HT-29 (cell line): ENCODE measurements around the gene KATNIP. TPM values are rescaled to one million over a fixed set of nuclear protein-coding genes. Genes with fewer than 3 reads are reported as not detected.

Source experiments
- DNase-seq: peaks from one replicate; pipeline ENCODE4 v3.0.0-alpha.2; 2015; ENCODE audit warnings: low spot score
- total RNA-seq: library from RNA; depleted of rRNA; stranded (reverse); fragments of >200 nt; shearing (Covaris generic); gene quantifications from 2 replicates; pipeline ENCODE4 v1.2.3, GENCODE V29; 2014; rRNA removed

Gene KATNIP
- 18.8 and 25.2 TPM in 2 replicates for total RNA-seq

- DNase-seq: peak; percentile 99
Measured at GRCh38 chr16:27549746-27550581, at the start of gene KATNIP, which contains the start of gene GTF3C1. Gene KATNIP, plus strand, starts transcription at chr16:27550144. Its CDS starts 27 bp downstream, at chr16:27550171. Gene GTF3C1, minus strand, starts transcription at chr16:27549913. Its CDS starts 23 bp downstream, at chr16:27549890.

GRCh38 chr16:27500801-27501200 is 49.1 kb upstream of the KATNIP start:
- no peak for DNase-seq

- DNase-seq: no peak
Measured at GRCh38 chr16:27503662-27504061, 46.3 kb upstream of the KATNIP start.

- DNase-seq: no peak
Measured at GRCh38 chr16:27505297-27506236, 44.4 kb upstream of the KATNIP start.

- no peak for DNase-seq
Measured at GRCh38 chr16:27506771-27507170, 43.2 kb upstream of the KATNIP start.

GRCh38 chr16:27508476-27508875 is 41.5 kb upstream of the KATNIP start:
- no peak for DNase-seq

- no peak for DNase-seq
Measured at GRCh38 chr16:27511657-27512448, 38.1 kb upstream of the KATNIP start.

GRCh38 chr16:27514806-27515205 is 35.1 kb upstream of the KATNIP start:
- DNase-seq: no peak

GRCh38 chr16:27515874-27516353 is 34.0 kb upstream of the KATNIP start:
- peak; percentile 50 for DNase-seq

- DNase-seq: no peak
Measured at GRCh38 chr16:27516365-27516764, 33.6 kb upstream of the KATNIP start.

- DNase-seq: no peak
Measured at GRCh38 chr16:27517664-27518063, 32.3 kb upstream of the KATNIP start.

GRCh38 chr16:27518226-27518625 is 31.7 kb upstream of the KATNIP start:
- DNase-seq: no peak

GRCh38 chr16:27520982-27521673 is 28.8 kb upstream of the KATNIP start:
- DNase-seq: no peak

- DNase-seq: no peak
Measured at GRCh38 chr16:27522173-27522707, 27.7 kb upstream of the KATNIP start.

GRCh38 chr16:27526180-27526579 is 23.8 kb upstream of the KATNIP start:
- DNase-seq: peak; percentile 37

GRCh38 chr16:27528294-27528693 is 21.6 kb upstream of the KATNIP start:
- DNase-seq: no peak

GRCh38 chr16:27529962-27530361 is 20.0 kb upstream of the KATNIP start:
- DNase-seq: no peak

GRCh38 chr16:27531186-27531585 is 18.8 kb upstream of the KATNIP start:
- no peak for DNase-seq

GRCh38 chr16:27531826-27532800 is 17.8 kb upstream of the KATNIP start:
- DNase-seq: no peak
